ENCODE data around the gene OR4N2.

DNA sequence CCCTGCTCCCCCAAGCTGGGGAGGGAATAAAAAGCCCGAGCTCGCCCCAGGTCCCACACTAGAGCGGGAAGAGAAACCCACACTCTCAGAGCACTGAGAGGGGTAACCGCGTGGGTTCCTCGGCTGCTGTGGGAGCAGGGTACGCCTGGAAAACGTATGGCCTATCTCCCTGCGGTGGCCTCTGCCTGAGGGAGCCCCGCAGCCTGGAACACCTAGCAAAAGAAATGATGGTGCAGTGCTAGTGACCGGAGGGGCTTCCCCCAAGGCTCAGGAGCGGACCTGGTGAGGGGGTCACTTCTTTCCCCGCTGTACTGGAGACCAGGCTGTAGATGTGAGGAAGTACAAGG, 2.5 kb upstream of the OR4N2 start:
- TF ChIP-seq, protein P1, sequence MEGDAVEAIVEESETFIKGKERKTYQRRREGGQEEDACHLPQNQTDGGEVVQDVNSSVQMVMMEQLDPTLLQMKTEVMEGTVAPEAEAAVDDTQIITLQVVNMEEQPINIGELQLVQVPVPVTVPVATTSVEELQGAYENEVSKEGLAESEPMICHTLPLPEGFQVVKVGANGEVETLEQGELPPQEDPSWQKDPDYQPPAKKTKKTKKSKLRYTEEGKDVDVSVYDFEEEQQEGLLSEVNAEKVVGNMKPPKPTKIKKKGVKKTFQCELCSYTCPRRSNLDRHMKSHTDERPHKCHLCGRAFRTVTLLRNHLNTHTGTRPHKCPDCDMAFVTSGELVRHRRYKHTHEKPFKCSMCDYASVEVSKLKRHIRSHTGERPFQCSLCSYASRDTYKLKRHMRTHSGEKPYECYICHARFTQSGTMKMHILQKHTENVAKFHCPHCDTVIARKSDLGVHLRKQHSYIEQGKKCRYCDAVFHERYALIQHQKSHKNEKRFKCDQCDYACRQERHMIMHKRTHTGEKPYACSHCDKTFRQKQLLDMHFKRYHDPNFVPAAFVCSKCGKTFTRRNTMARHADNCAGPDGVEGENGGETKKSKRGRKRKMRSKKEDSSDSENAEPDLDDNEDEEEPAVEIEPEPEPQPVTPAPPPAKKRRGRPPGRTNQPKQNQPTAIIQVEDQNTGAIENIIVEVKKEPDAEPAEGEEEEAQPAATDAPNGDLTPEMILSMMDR (conservative IDR thresholded peaks at IDR 0.05 in 1 of 2, IDR thresholded peaks at IDR 0.05 in 1 of 2; ENCODE audit: extremely low read depth in 1 of 2, insufficient read depth in 1 of 2, low read depth in 1 of 2, low read length in 2 of 2) = no peak
- TF ChIP-seq EZH2 (IDR thresholded peaks at IDR 0.05; ENCODE audit: borderline replicate concordance, low read length) = no peak

All from mammary epithelial cell (primary cell).